ENCODE data around the gene CDK4. TPM values are rescaled to one million over a fixed set of nuclear protein-coding genes. Genes with fewer than 3 reads are reported as not detected.
A peak's percentile ranks its signal among the peaks of the same experiment; 100 is the strongest.

The CDK4 gene
- total RNA-seq: 69.1 TPM
- polyA plus RNA-seq (ENCODE audit: insufficient read depth, low read depth, low replicate concordance): 118 TPM
- long read RNA-seq, donor 1, transcript CDK4-201 (8 exons, 2,076 nt): major isoform, 53 of 75 reads
- long read RNA-seq, donor 1, partial matches to known transcripts: 13 of 75 reads
- long read RNA-seq, donor 1, other reads (novel, unspliced or antisense): 5 of 75 reads
- long read RNA-seq, donor 2, transcript CDK4-201 (8 exons, 2,076 nt): major isoform, 69 of 73 reads
- long read RNA-seq, donor 2, partial matches to known transcripts: 0 of 73 reads
- long read RNA-seq, donor 2, other reads (novel, unspliced or antisense): 0 of 73 reads
- long read RNA-seq, donor 3, transcript CDK4-201 (8 exons, 2,076 nt): major isoform, 59 of 71 reads
- long read RNA-seq, donor 3, partial matches to known transcripts: 5 of 71 reads
- long read RNA-seq, donor 3, other reads (novel, unspliced or antisense): 7 of 71 reads
- long read RNA-seq, donor 4, transcript CDK4-201 (8 exons, 2,076 nt): major isoform, 58 of 84 reads
- long read RNA-seq, donor 4, partial matches to known transcripts: 7 of 84 reads
- long read RNA-seq, donor 4, other reads (novel, unspliced or antisense): 15 of 84 reads
- long read RNA-seq, donor 5, partial matches to known transcripts: 0 of 4 reads
- long read RNA-seq, donor 5, other reads (novel, unspliced or antisense): 0 of 4 reads
- long read RNA-seq, donor 6, transcript CDK4-201 (8 exons, 2,076 nt): major isoform, 73 of 121 reads
- long read RNA-seq, donor 6, partial matches to known transcripts: 34 of 121 reads
- long read RNA-seq, donor 6, other reads (novel, unspliced or antisense): 11 of 121 reads
- long read RNA-seq, donor 7, transcript CDK4-201 (8 exons, 2,076 nt): major isoform, 61 of 68 reads
- long read RNA-seq, donor 7, partial matches to known transcripts: 2 of 68 reads
- long read RNA-seq, donor 7, other reads (novel, unspliced or antisense): 5 of 68 reads
- long read RNA-seq, donor 8, transcript CDK4-201 (8 exons, 2,076 nt): major isoform, 43 of 65 reads
- long read RNA-seq, donor 8, partial matches to known transcripts: 15 of 65 reads
- long read RNA-seq, donor 8, other reads (novel, unspliced or antisense): 7 of 65 reads
- long read RNA-seq, donor 9, transcript CDK4-201 (8 exons, 2,076 nt): major isoform, 48 of 57 reads
- long read RNA-seq, donor 9, partial matches to known transcripts: 0 of 57 reads
- long read RNA-seq, donor 9, other reads (novel, unspliced or antisense): 7 of 57 reads
- long read RNA-seq, donor 10, transcript CDK4-213 (3 exons, 685 nt): minor isoform, 5 of 61 reads
- long read RNA-seq, donor 10, transcript CDK4-201 (8 exons, 2,076 nt): major isoform, 48 of 61 reads
- long read RNA-seq, donor 10, partial matches to known transcripts: 7 of 61 reads
- long read RNA-seq, donor 10, other reads (novel, unspliced or antisense): 0 of 61 reads

- H3K4me3 ChIP-seq (ENCODE audit: low read length in 3 of 3): peak within 1 kb of the TSS; percentile 62 to 91 (median 84)
- no peaks in the 10 kb centered on the region for H3K27me3 ChIP-seq (ENCODE audit: control insufficient read depth, insufficient read depth, low read length)
- no peaks in the 10 kb centered on the region for H3K9me3 ChIP-seq (ENCODE audit: control insufficient read depth in 2 of 3, insufficient read depth in 1 of 3, low read length in 3 of 3)
- peak; percentile 65 for FAIRE-seq
- TF ChIP-seq CTCF (IDR thresholded peaks at IDR 0.05; ENCODE audit: borderline replicate concordance, extremely low read depth, insufficient read depth): no peak
- intact Hi-C loops (cut with DNase I): no loop called here
- H3K9ac ChIP-seq (ENCODE audit: low read length in 3 of 3): peak within 1 kb of the TSS; percentile 34 to 86 (median 80)
- peaks cover 5 to 9% (median 8%) of the 10 kb centered on the region in 3 donors for H3K36me3 ChIP-seq (ENCODE audit: control insufficient read depth in 2 of 3, insufficient read depth in 3 of 3, low read length in 3 of 3)
- peaks cover 4 to 21% (median 6%) of the 10 kb centered on the region in 3 donors for H3K4me1 ChIP-seq (ENCODE audit: control insufficient read depth in 2 of 3, insufficient read depth in 2 of 3, low read depth in 1 of 3, low read length in 3 of 3)
- H3K27ac ChIP-seq (ENCODE audit: low read depth in 2 of 2, low read length in 2 of 2): peak within 1 kb of the TSS; percentile 61 to 77
- DNase-seq: peak; percentile 100
Observed at GRCh38 chr12:57751788-57752667, at the start of gene CDK4. Gene CDK4 (minus strand): TSS chr12:57752310. CDS start chr12:57751717, 593 bp downstream.

- no peaks in the 10 kb centered on the region for H3K27me3 ChIP-seq (ENCODE audit: control insufficient read depth, insufficient read depth, low read length)
- no peak overlapping the region for H3K27ac ChIP-seq (ENCODE audit: low read depth in 2 of 2, low read length in 2 of 2)
- DNase-seq (no peak), FAIRE-seq (no peak)
- no peak overlapping the region for H3K9ac ChIP-seq (ENCODE audit: low read length in 3 of 3)
- intact Hi-C loops (cut with DNase I): no loop called here
- peaks cover 2 to 39% (median 38%) of the 10 kb centered on the region in 3 donors for H3K36me3 ChIP-seq (ENCODE audit: control insufficient read depth in 2 of 3, insufficient read depth in 3 of 3, low read length in 3 of 3)
- no peaks in the 10 kb centered on the region for H3K9me3 ChIP-seq (ENCODE audit: control insufficient read depth in 2 of 3, insufficient read depth in 1 of 3, low read length in 3 of 3)
- no peak overlapping the region for H3K4me3 ChIP-seq (ENCODE audit: low read length in 3 of 3)
- no peak for TF ChIP-seq CTCF (IDR thresholded peaks at IDR 0.05; ENCODE audit: borderline replicate concordance, extremely low read depth, insufficient read depth)
- peaks cover 0 to 4% (median 3%) of the 10 kb centered on the region in 3 donors for H3K4me1 ChIP-seq (ENCODE audit: control insufficient read depth in 2 of 3, insufficient read depth in 2 of 3, low read depth in 1 of 3, low read length in 3 of 3)
Observed at GRCh38 chr12:57800965-57801364, 48.9 kb upstream of the CDK4 start.

- no peak for DNase-seq
- intact Hi-C loops (cut with DNase I): no loop called here
- no peak overlapping the region for H3K27ac ChIP-seq (ENCODE audit: low read depth in 2 of 2, low read length in 2 of 2)
- no peak overlapping the region for H3K9ac ChIP-seq (ENCODE audit: low read length in 3 of 3)
- H3K4me1 ChIP-seq (ENCODE audit: control insufficient read depth in 2 of 3, insufficient read depth in 2 of 3, low read depth in 1 of 3, low read length in 3 of 3): peaks cover 0 to 4% (median 0%) of the 10 kb centered on the region in 3 donors
- H3K4me3 ChIP-seq (ENCODE audit: low read length in 3 of 3): no peak overlapping the region
- no peak for FAIRE-seq
- H3K9me3 ChIP-seq (ENCODE audit: control insufficient read depth in 2 of 3, insufficient read depth in 1 of 3, low read length in 3 of 3): no peaks in the 10 kb centered on the region
- no peaks in the 10 kb centered on the region for H3K27me3 ChIP-seq (ENCODE audit: control insufficient read depth, insufficient read depth, low read length)
- TF ChIP-seq CTCF (IDR thresholded peaks at IDR 0.05; ENCODE audit: borderline replicate concordance, extremely low read depth, insufficient read depth): no peak
- peaks cover 0 to 47% (median 37%) of the 10 kb centered on the region in 3 donors for H3K36me3 ChIP-seq (ENCODE audit: control insufficient read depth in 2 of 3, insufficient read depth in 3 of 3, low read length in 3 of 3)
Observed at GRCh38 chr12:57797933-57798332, 45.8 kb upstream of the CDK4 start.
